ENCODE results near the gene CEP128. TPM values are rescaled to one million over a fixed set of nuclear protein-coding genes. Genes with fewer than 3 reads are reported as not detected.

CEP128 gene
- total RNA-seq, 1 experiment from 2014 or later = 29.3 TPM

DNA sequence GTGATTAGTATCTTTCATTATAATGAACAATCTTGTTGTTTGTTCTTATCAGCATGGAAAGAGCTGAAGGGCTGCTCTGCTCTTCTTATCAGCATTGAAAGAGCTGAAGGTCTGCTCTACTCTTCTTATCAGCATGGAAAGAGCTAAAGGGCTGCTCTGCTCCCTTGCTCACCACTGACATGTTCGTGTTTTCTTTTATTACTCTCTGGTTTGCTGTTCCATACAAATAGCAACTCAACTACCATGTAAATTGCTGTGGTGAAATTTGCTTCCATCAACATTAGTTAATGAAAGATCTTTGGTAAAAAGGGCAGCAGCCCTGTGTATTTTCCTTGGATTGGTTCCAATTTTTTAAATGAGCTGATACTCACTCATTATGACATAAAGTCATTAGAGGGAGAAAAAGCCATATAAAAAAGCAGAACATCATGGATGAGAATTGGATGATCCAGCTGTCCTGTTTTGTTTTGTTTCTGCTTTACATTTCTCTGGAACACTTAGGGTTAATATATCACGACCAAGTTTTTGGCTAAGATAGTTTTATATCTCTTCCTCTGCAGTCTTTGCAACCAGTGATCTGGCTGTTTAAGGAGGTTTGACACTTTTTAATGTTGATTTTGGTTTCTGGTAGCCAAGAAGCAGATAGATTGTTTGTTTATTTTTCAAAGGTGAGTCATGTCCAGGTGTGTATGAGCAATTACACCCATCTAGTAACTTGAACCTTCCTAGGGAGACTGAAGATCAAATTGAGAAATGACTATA is 356.6 kb downstream of the CEP128 start:
- CTCF ChIA-PET = interaction anchor here (0.6 kb wide), 1 partner anchor 259 kb away, joined by 6 read pairs; no protein-coding TSS in a partner anchor
- POLR2A ChIA-PET (ENCODE audit: unreplicated experiment) = no interaction called here
- Histone ChIP-seq H3K79me2 (ENCODE audit: low read depth) (no peaks in the 10 kb centered on the region), H3K27me3 (ENCODE audit: insufficient read depth, low read depth) (no peaks in the 10 kb centered on the region), H3K9me2 (ENCODE audit: insufficient read depth) (no peaks in the 10 kb centered on the region), H3K9me3 (ENCODE audit: insufficient read depth, low read depth) (peaks cover 31% of the 10 kb centered on the region), H3K4me2 (peak overlapping the region; percentile 41), H3K4me1 (replicated peaks; ENCODE audit: insufficient read depth) (peaks cover 29% of the 10 kb centered on the region), H4K20me1 (ENCODE audit: insufficient read depth) (no peaks in the 10 kb centered on the region), H3K4me3 (no peak overlapping the region), H3F3A (ENCODE audit: insufficient read depth, low read depth) (peaks cover 22% of the 10 kb centered on the region), H3K36me3 (ENCODE audit: low read depth) (peaks cover 4% of the 10 kb centered on the region; the same call in 1 of the 2 replicates), H2AFZ (no peak overlapping the region), H3K27ac (peak overlapping the region; percentile 76)
- peak in 1 of 2 experiments; percentile 95 for DNase-seq
- no peak for TF ChIP-seq EZH2 (IDR thresholded peaks at IDR 0.05; ENCODE audit: low read depth)
- TF ChIP-seq, protein P1, sequence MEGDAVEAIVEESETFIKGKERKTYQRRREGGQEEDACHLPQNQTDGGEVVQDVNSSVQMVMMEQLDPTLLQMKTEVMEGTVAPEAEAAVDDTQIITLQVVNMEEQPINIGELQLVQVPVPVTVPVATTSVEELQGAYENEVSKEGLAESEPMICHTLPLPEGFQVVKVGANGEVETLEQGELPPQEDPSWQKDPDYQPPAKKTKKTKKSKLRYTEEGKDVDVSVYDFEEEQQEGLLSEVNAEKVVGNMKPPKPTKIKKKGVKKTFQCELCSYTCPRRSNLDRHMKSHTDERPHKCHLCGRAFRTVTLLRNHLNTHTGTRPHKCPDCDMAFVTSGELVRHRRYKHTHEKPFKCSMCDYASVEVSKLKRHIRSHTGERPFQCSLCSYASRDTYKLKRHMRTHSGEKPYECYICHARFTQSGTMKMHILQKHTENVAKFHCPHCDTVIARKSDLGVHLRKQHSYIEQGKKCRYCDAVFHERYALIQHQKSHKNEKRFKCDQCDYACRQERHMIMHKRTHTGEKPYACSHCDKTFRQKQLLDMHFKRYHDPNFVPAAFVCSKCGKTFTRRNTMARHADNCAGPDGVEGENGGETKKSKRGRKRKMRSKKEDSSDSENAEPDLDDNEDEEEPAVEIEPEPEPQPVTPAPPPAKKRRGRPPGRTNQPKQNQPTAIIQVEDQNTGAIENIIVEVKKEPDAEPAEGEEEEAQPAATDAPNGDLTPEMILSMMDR (conservative IDR thresholded peaks at IDR 0.05) = no peak
- TSS peak; percentile 92 for BruUV-seq (replicated peaks)
- intact Hi-C loops (cut with micrococcal nuclease; ENCODE audit: unreplicated experiment) = loop anchor here (1.0 to 2.0 kb wide), 7 partner anchors 16 to 529 kb away; no protein-coding TSS in a partner anchor

DNA sequence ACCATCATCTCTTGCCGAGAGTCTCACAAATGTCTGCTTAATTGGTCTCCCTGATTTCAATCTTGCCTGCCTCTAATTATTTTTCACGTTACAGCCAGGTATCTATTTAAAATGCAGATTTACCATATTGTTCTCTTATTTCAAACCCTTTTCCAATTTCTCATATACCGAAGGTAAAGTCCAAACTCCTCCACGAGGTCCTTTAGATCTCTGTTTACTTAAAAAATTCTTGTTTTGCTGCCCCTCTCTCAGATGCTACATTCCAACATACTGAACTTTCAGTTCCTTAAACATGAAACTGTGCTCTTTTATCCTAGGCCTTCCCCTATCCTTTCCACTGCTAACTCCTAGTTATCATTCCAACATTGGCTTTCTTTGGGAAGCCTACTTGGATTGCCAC is 363.9 kb downstream of the CEP128 start:
- Histone ChIP-seq H3K27ac (no peak overlapping the region), H3K27me3 (ENCODE audit: insufficient read depth, low read depth) (no peaks in the 10 kb centered on the region), H3K4me3 (no peak overlapping the region), H3K9me3 (ENCODE audit: insufficient read depth, low read depth) (peaks cover 3% of the 10 kb centered on the region; the same call in 1 of the 2 replicates), H2AFZ (no peak overlapping the region), H3F3A (ENCODE audit: insufficient read depth, low read depth) (no peaks in the 10 kb centered on the region), H3K9me2 (ENCODE audit: insufficient read depth) (no peaks in the 10 kb centered on the region), H4K20me1 (ENCODE audit: insufficient read depth) (no peaks in the 10 kb centered on the region), H3K4me2 (no peak overlapping the region), H3K79me2 (ENCODE audit: low read depth) (no peaks in the 10 kb centered on the region), H3K4me1 (replicated peaks; ENCODE audit: insufficient read depth) (no peaks in the 10 kb centered on the region), H3K36me3 (ENCODE audit: low read depth) (no peaks in the 10 kb centered on the region)
- ChIA-PET CTCF (interaction anchor here (0.6 kb wide), 1 partner anchor 524 kb away, joined by 5 read pairs; no protein-coding TSS in a partner anchor), POLR2A (ENCODE audit: unreplicated experiment) (no interaction called here)
- no peak for DNase-seq
- TF ChIP-seq, protein P1 (conservative IDR thresholded peaks at IDR 0.05) = no peak
- no peak for TF ChIP-seq EZH2 (IDR thresholded peaks at IDR 0.05; ENCODE audit: low read depth)
- no TSS peak for BruUV-seq (replicated peaks)
- intact Hi-C loops (cut with micrococcal nuclease; ENCODE audit: unreplicated experiment) = no loop called here

DNA sequence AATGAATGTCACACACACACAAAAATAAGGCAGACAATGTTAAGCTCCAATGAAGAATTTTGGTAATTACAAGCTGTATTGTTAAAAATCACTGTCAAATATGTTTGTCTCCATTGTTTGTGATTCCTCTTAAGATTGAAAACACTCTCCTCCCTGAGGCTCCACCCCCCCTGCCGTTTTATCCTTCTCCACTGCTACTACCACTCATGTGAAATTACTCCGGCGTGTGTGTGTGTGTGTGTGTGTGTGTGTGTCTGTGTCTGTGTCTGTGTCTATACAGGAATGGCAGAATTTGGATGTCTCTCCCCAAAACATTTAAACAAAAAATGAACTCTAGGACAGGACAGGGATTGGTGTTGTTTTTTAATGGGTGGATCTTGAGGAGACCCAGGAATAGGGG is 365.1 kb downstream of the CEP128 start:
- no peaks in the 10 kb centered on the region for H3K9me3 ChIP-seq (ENCODE audit: insufficient read depth, low read depth)
- intact Hi-C loops (cut with micrococcal nuclease; ENCODE audit: unreplicated experiment) = no loop called here
- no peaks in the 10 kb centered on the region for H4K20me1 ChIP-seq (ENCODE audit: insufficient read depth)
- H3K27me3 ChIP-seq (ENCODE audit: insufficient read depth, low read depth) = no peaks in the 10 kb centered on the region
- no peaks in the 10 kb centered on the region for H3K9me2 ChIP-seq (ENCODE audit: insufficient read depth)
- H3K4me3 ChIP-seq = no peak overlapping the region
- no peaks in the 10 kb centered on the region for H3K36me3 ChIP-seq (ENCODE audit: low read depth)
- no TSS peak for BruUV-seq (replicated peaks)
- H2AFZ ChIP-seq = no peak overlapping the region
- DNase-seq = no peak
- H3K4me1 ChIP-seq (replicated peaks; ENCODE audit: insufficient read depth) = no peaks in the 10 kb centered on the region
- H3K4me2 ChIP-seq = no peak overlapping the region
- POLR2A ChIA-PET (ENCODE audit: unreplicated experiment) = interaction anchor here (0.7 kb wide), 1 partner anchor 151 kb away, joined by 3 read pairs; no protein-coding TSS in a partner anchor
- no peaks in the 10 kb centered on the region for H3K79me2 ChIP-seq (ENCODE audit: low read depth)
- CTCF ChIA-PET = no interaction called here
- no peak for TF ChIP-seq EZH2 (IDR thresholded peaks at IDR 0.05; ENCODE audit: low read depth)
- TF ChIP-seq, protein P1 (conservative IDR thresholded peaks at IDR 0.05) = no peak
- no peak overlapping the region for H3K27ac ChIP-seq
- no peaks in the 10 kb centered on the region for H3F3A ChIP-seq (ENCODE audit: insufficient read depth, low read depth)

Measured in PC-9 (cell line).